Mammary epithelial cell (primary cell): ENCODE measurements around the gene FBXW4.

Experiments
- EZH2 ChIP-seq: IDR thresholded peaks from 2 replicates; pipeline ENCODE4 v1.6.1; 2012; ENCODE audit warnings: low read length, inconsistent platforms, borderline replicate concordance
- TF ChIP-seq, protein P1 (sequence below), 2 donors: IDR thresholded peaks in 1 of 2; conservative IDR thresholded peaks in 1 of 2; 2 replicates each; pipeline ENCODE4 v1.5.1; 2011 to 2012; ENCODE audit warnings: inconsistent platforms in 2 of 2, low read length in 2 of 2, mild to moderate bottlenecking in 2 of 2, control low read depth in 1 of 2, low read depth in 1 of 2; ENCODE audit not compliant: insufficient read depth in 1 of 2; ENCODE audit errors: extremely low read depth in 1 of 2

- TF ChIP-seq, protein P1, sequence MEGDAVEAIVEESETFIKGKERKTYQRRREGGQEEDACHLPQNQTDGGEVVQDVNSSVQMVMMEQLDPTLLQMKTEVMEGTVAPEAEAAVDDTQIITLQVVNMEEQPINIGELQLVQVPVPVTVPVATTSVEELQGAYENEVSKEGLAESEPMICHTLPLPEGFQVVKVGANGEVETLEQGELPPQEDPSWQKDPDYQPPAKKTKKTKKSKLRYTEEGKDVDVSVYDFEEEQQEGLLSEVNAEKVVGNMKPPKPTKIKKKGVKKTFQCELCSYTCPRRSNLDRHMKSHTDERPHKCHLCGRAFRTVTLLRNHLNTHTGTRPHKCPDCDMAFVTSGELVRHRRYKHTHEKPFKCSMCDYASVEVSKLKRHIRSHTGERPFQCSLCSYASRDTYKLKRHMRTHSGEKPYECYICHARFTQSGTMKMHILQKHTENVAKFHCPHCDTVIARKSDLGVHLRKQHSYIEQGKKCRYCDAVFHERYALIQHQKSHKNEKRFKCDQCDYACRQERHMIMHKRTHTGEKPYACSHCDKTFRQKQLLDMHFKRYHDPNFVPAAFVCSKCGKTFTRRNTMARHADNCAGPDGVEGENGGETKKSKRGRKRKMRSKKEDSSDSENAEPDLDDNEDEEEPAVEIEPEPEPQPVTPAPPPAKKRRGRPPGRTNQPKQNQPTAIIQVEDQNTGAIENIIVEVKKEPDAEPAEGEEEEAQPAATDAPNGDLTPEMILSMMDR (conservative IDR thresholded peaks at IDR 0.05 in 1 of 2, IDR thresholded peaks at IDR 0.05 in 1 of 2; ENCODE audit: extremely low read depth in 1 of 2, insufficient read depth in 1 of 2, low read depth in 1 of 2, low read length in 2 of 2): no peak
- no peak for TF ChIP-seq EZH2
Measured at GRCh38 chr10:101572785-101573184, 122.2 kb downstream of the FBXW4 start.
